ENCODE measurements around the gene OR2A25.
"Not testable (repeated sequence)": the region's sequence is repeated elsewhere in the genome, so short reads cannot be mapped to it uniquely, and the experiment has no call there.

Gene OR2A25

DNA sequence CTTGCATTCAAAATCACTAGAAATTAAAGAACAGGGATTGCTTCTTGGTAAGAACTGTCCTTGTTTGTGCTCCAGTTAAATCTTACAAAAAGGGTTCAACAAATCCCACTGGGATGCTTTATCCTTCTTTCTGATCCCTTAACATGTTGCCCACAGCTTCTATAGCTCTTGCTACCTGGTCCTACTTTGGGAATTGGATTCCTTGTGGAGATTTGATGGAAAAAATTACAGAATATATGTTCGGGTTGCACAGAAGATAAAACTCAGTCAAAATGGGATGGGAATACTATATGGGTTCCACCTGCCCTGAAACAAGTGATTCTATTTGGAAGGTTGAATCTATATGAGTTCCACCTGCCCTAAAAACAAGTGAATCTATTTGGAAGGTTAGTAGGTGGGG, at the start of gene OR2A25:
Gene OR2A25, plus strand, starts transcription at position 301 of the 400 bp plus-strand sequence. CDS start 4,409 bp downstream, outside the sequence.
- no peak for DNase-seq (ENCODE audit: low spot score)

- no peak for DNase-seq (ENCODE audit: low spot score)
Measured at GRCh38 chr7:144020340-144020739, 49.3 kb upstream of the OR2A25 start.

GRCh38 chr7:144022169-144022568, 47.4 kb upstream of the OR2A25 start:
- no peak for DNase-seq (ENCODE audit: low spot score)

- no peak for DNase-seq (ENCODE audit: low spot score)
Measured at GRCh38 chr7:144023171-144023827, 46.3 kb upstream of the OR2A25 start.

- no peak for DNase-seq (ENCODE audit: low spot score)
Measured at GRCh38 chr7:144024213-144024612, 45.4 kb upstream of the OR2A25 start.

- DNase-seq (ENCODE audit: low spot score): no peak
Measured at GRCh38 chr7:144026203-144026883, 43.3 kb upstream of the OR2A25 start.

- peak; percentile 34 for DNase-seq (ENCODE audit: low spot score)
Measured at GRCh38 chr7:144027070-144027469, 42.5 kb upstream of the OR2A25 start.

GRCh38 chr7:144027974-144028373, 41.6 kb upstream of the OR2A25 start:
- DNase-seq (ENCODE audit: low spot score): no peak

GRCh38 chr7:144028547-144028946, 41.1 kb upstream of the OR2A25 start:
- no peak for DNase-seq (ENCODE audit: low spot score)

DNA sequence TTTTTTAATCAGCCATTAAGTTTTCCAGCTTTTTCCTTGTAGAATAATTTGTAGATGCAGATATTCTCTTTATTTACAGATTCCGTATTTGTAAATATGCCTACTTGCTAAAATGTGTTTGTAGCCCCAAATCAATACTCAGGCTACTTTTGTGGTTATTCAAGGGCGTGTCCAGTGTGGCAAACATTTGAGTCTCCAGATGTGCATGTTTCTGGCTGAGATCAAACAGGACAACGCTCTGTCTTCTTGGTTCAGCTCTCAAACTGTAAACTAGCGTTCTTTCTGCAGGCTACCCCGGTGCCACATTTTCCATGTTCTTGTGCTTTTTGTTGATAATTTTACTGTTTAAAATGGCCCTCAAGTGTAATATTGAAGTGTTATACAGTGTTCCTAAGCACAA, 37.1 kb upstream of the OR2A25 start:
- DNase-seq (ENCODE audit: low spot score): no peak

- no peak for DNase-seq (ENCODE audit: low spot score)
Measured at GRCh38 chr7:144032985-144033709, 36.5 kb upstream of the OR2A25 start.

DNA sequence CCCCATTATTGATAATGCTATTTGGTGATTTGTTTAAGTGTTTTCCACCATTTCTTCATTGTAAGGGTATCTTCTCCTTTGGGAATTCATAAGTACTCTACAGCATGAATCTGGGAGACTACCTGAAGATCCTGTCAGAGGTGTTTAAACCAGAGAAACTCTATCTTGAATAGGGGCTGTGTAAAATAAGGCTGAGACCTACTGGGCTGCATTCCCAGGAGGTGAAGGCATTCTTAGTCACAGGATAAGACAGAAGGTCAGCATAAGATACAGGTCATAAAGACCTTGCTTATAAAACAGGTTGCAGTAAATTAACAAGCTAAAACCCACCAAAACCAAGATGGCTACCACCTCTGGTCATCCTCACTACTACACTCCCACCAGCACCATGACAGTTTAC, 34.2 kb upstream of the OR2A25 start:
- no peak for DNase-seq (ENCODE audit: low spot score)

DNA sequence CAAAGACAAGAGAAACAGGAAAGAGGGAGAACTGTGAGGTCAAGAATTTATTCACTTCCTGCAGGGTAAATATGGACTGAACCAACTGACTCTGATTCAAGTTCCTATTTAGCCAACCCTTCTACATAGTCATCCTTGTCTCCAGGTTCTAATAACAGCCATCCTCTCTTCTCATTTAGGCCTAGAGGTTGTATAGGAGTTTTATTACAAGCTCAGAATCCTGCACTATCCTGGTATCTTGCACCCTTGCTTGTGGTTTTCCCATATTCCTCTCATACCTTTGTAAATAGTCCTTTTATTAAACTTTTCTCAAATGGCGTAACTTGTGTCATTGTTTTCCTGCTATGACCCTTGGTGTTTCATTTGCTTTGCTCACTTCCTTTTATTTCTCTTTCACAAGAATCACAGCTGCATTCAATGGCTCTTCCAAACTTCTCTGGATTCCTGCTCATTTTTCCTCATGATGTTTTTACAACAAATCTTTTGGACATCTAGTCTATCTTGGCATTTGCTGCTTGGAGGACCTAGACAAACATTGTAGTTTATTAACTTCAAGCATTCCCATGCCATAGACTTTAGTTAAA, 33.2 kb upstream of the OR2A25 start:
- no peak for DNase-seq (ENCODE audit: low spot score)

GRCh38 chr7:144037414-144038035, 32.1 kb upstream of the OR2A25 start:
- no peak for DNase-seq (ENCODE audit: low spot score)

DNA sequence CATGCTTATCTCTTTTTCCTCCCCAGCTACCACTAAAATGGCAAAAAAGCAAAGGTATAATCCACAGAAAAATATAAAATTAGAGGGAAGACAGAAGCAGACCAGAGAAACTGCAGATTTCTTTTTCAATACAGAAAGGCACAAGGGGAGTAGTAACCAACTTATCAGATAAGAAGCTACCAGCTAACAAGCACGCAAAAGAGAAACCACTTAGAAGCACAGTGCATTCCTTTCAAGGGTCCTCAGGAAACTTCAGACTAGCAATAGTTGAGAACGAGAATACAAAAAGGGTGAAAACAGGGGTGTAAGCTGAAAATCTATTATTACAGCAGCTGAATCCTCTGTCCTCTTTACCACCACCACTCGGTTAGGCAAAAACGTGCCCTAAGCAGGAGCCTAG, 30.7 kb upstream of the OR2A25 start:
- DNase-seq (ENCODE audit: low spot score): no peak

GRCh38 chr7:144048648-144049047, 21.0 kb upstream of the OR2A25 start, which contains the start of gene OR2A5:
Gene OR2A5, plus strand, starts transcription at chr7:144048948. Its CDS starts 1,454 bp downstream, at chr7:144050402.
- no peak for DNase-seq (ENCODE audit: low spot score)

DNA sequence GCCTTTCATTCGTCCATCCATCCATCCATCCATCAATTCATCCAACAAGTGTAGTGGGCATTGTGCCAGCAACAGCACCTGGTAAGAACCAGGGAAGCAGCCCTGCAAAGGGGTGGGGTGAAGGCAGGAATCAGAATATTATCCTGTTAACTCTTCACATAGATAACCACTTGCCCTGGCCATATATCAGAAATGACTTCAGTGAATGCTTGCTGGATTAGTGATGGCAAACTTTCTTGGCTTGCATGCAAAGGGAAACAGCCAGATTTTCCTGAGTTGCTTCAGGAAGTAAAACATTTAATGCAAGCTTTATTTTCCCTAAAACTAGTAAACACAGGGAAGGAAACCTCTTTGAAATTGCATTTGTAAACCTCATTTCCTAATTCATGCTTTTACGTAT, 20.1 kb upstream of the OR2A25 start:
- DNase-seq (ENCODE audit: low spot score): no peak

- DNase-seq (ENCODE audit: low spot score): no peak
Measured at GRCh38 chr7:144050093-144050492, 19.5 kb upstream of the OR2A25 start.

- not testable (repeated sequence) for DNase-seq (ENCODE audit: low spot score)
Measured at GRCh38 chr7:144050884-144051283, 18.7 kb upstream of the OR2A25 start.

DNA sequence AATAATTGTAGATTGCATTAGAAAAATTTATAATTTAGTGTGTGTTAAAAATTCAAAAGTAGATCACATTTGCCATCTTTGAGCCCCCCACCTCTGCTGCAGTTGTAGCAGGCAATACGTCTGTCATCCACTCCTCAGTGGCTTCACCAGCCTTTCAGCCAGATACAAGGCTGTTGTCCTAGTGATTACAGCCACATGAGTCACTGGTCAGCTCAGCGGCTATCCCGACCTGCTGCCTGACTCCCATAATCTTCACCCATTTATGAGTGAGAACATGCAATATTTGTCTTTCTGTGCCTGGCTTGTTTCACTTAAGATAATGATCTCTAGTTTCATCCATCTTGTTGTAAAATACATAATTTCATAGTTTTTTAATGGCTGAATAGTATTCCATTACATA, 11.7 kb upstream of the OR2A25 start:
- no peak for DNase-seq (ENCODE audit: low spot score)

- DNase-seq (ENCODE audit: low spot score): no peak
Measured at GRCh38 chr7:144063710-144064109, 5.9 kb upstream of the OR2A25 start.

GRCh38 chr7:144069953-144070352, 342 bp downstream of the OR2A25 start:
- no peak for DNase-seq (ENCODE audit: low spot score)
